BE2C (cell line): Measurements from ENCODE around the gene MFSD6L.

Experiments used
- DNase-seq: peaks from one replicate; pipeline ENCODE4 v3.0.0-alpha.2; 2020
- H3K27me3 ChIP-seq: fragments of 250-450 bp; sonication (Bioruptor Pico); 2 replicates; pipeline ENCODE4 v1.5.1; 2020; ENCODE audit warnings: mild to moderate bottlenecking
- H3K36me3 ChIP-seq: fragments of 250-450 bp; sonication (Bioruptor Pico); 2 replicates; pipeline ENCODE4 v1.5.1; 2020; ENCODE audit warnings: mild to moderate bottlenecking
- H3K4me1 ChIP-seq: fragments of 250-450 bp; sonication (Bioruptor Pico); 2 replicates; pipeline ENCODE4 v1.5.1; 2020
- H3K4me3 ChIP-seq: 2 replicates; pipeline ENCODE4 v1.5.1; 2011; ENCODE audit warnings: low read depth, low read length
- H3K9me3 ChIP-seq: fragments of 250-450 bp; sonication (Bioruptor Pico); 2 replicates; pipeline ENCODE4 v1.5.1; 2020
- CTCF ChIP-seq: IDR thresholded peaks from 2 replicates; pipeline ENCODE4 v1.5.1; 2012; ENCODE audit warnings: mild to moderate bottlenecking, low read depth, low read length

MFSD6L gene

GRCh38 chr17:8799570-8800212, 526 bp upstream of the MFSD6L start:
- no peaks in the 10 kb centered on the region for H3K27me3 ChIP-seq
- no peak overlapping the region for H3K4me3 ChIP-seq
- TF ChIP-seq CTCF: no peak
- H3K4me1 ChIP-seq: no peaks in the 10 kb centered on the region
- DNase-seq: no peak
- no peaks in the 10 kb centered on the region for H3K36me3 ChIP-seq
- H3K9me3 ChIP-seq: no peaks in the 10 kb centered on the region

- no peak for DNase-seq
- H3K4me1 ChIP-seq: no peaks in the 10 kb centered on the region
- no peak for TF ChIP-seq CTCF
- no peak overlapping the region for H3K4me3 ChIP-seq
- H3K36me3 ChIP-seq: no peaks in the 10 kb centered on the region
- H3K9me3 ChIP-seq: no peaks in the 10 kb centered on the region
- H3K27me3 ChIP-seq: no peaks in the 10 kb centered on the region
These were observed 854 bp downstream of the MFSD6L start for GRCh38 chr17:8798176-8798845.

- Histone ChIP-seq H3K27me3 (no peaks in the 10 kb centered on the region), H3K4me1 (no peaks in the 10 kb centered on the region), H3K4me3 (no peak overlapping the region), H3K36me3 (no peaks in the 10 kb centered on the region), H3K9me3 (no peaks in the 10 kb centered on the region)
- no peak for DNase-seq
- no peak for TF ChIP-seq CTCF
These were observed 1.5 kb downstream of the MFSD6L start for GRCh38 chr17:8797621-8798175.

GRCh38 chr17:8794636-8795035, 4.5 kb downstream of the MFSD6L start:
- DNase-seq: no peak
- no peaks in the 10 kb centered on the region for H3K9me3 ChIP-seq
- no peak overlapping the region for H3K4me3 ChIP-seq
- no peak for TF ChIP-seq CTCF
- no peaks in the 10 kb centered on the region for H3K4me1 ChIP-seq
- H3K36me3 ChIP-seq: no peaks in the 10 kb centered on the region
- H3K27me3 ChIP-seq: no peaks in the 10 kb centered on the region

GRCh38 chr17:8793649-8794048, 5.5 kb downstream of the MFSD6L start:
- Histone ChIP-seq H3K4me1 (no peaks in the 10 kb centered on the region), H3K4me3 (no peak overlapping the region), H3K9me3 (no peaks in the 10 kb centered on the region), H3K36me3 (no peaks in the 10 kb centered on the region), H3K27me3 (no peaks in the 10 kb centered on the region)
- no peak for TF ChIP-seq CTCF
- no peak for DNase-seq

GRCh38 chr17:8792646-8793045, 6.5 kb downstream of the MFSD6L start:
- Histone ChIP-seq H3K9me3 (no peaks in the 10 kb centered on the region), H3K4me3 (no peak overlapping the region), H3K27me3 (no peaks in the 10 kb centered on the region), H3K36me3 (no peaks in the 10 kb centered on the region), H3K4me1 (no peaks in the 10 kb centered on the region)
- DNase-seq: no peak
- TF ChIP-seq CTCF: no peak
